Measurements from ENCODE around the gene OLFML1.

Gene OLFML1

DNA sequence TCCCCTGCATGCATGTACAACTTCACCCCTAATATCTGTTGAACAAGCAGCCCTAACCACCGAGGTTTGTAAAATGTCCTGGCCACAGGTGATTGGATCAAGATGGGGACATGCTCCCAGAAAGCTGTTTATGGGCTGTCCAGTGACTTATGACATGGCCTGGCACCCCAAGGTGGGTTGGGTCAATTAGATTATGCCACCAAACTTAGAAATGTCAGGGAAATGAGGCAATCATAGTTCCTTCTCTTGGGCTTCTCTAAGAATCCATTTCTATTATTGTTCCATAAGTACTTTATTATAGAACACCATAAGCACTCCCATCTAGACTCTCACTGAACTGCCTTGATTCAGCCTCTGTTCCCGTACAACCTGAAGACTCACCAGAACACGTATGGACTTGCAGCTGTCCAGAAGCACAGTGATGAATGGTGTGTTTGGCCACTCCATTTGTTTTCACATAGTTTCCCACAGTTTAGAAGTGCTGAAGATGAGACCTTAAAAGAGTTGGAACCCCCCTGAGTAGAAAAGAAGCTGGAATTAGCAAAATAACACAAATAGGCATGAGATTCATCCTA is 45.5 kb upstream of the OLFML1 start:
- no peak for TF ChIP-seq ZFP30 (CRISPR knock-in tag; IDR thresholded peaks at IDR 0.05)
- TF ChIP-seq POU6F1 (CRISPR knock-in tag; IDR thresholded peaks at IDR 0.05; ENCODE audit: borderline replicate concordance, low read depth): no peak
- no peak for TF ChIP-seq ESRRG (CRISPR knock-in tag; IDR thresholded peaks at IDR 0.05)
- TF ChIP-seq TOX (CRISPR knock-in tag; IDR thresholded peaks at IDR 0.05; ENCODE audit: borderline replicate concordance): no peak
- no peak for TF ChIP-seq CREB5 (CRISPR knock-in tag; IDR thresholded peaks at IDR 0.05; ENCODE audit: low read depth)
- no peak for TF ChIP-seq CSDC2 (CRISPR knock-in tag; IDR thresholded peaks at IDR 0.05)
- TF ChIP-seq ZNF8 (CRISPR knock-in tag; IDR thresholded peaks at IDR 0.05): no peak
- no peak for TF ChIP-seq ZNF565 (CRISPR knock-in tag; conservative IDR thresholded peaks at IDR 0.05; ENCODE audit: low read depth)
- no peak for TF ChIP-seq OSR1 (CRISPR knock-in tag; IDR thresholded peaks at IDR 0.05)
- TF ChIP-seq ARNTL (CRISPR knock-in tag; IDR thresholded peaks at IDR 0.05; ENCODE audit: borderline replicate concordance, low read depth): no peak
- no peak for TF ChIP-seq ZFP3 (CRISPR knock-in tag; IDR thresholded peaks at IDR 0.05)
- TF ChIP-seq TCF4 (CRISPR knock-in tag; IDR thresholded peaks at IDR 0.05; ENCODE audit: borderline replicate concordance): no peak
- no peak for TF ChIP-seq ZNF70 (CRISPR knock-in tag; IDR thresholded peaks at IDR 0.05)
- TF ChIP-seq BACH2 (CRISPR knock-in tag; IDR thresholded peaks at IDR 0.05; ENCODE audit: borderline replicate concordance): no peak
- ATAC-seq: no peak

DNA sequence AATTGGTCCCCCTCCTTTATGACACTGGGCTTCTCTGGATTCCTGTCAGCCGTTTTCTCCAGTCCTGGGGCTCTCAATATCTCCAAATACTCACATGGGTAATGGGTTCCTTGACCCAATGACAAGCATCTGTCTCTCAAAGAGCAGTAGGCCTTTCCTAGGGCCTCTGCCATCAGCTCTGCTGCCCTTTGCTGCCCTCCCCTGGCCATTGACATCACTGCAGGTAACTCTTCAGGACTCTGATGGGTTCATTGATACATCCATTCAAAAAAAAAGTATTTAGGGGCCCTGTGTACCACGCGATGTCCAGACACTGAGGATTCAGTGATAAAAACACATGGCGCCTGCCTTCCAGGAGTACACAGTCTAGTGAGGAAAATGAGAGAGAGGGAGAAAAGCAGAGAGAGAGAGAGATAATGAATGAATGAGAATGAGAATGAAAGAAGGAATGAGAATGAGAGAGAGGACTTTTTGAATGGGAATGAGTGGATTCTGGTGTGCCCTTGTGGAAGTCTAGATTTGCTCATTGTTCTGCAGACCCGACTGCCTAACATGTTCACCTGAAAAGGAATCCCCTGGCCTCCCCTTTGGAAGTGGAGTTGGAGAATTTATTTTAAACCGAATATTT is 42.6 kb upstream of the OLFML1 start:
- TF ChIP-seq RARB (CRISPR knock-in tag; IDR thresholded peaks at IDR 0.05) (no peak), ZC3H10 (CRISPR knock-in tag; IDR thresholded peaks at IDR 0.05) (no peak), SNAI2 (CRISPR knock-in tag; IDR thresholded peaks at IDR 0.05) (no peak), ZNF565 (CRISPR knock-in tag; conservative IDR thresholded peaks at IDR 0.05; ENCODE audit: low read depth) (no peak), TCF4 (CRISPR knock-in tag; IDR thresholded peaks at IDR 0.05; ENCODE audit: borderline replicate concordance) (no peak), ISL1 (CRISPR knock-in tag; IDR thresholded peaks at IDR 0.05) (no peak), ESRRG (CRISPR knock-in tag; IDR thresholded peaks at IDR 0.05) (no peak), OSR1 (CRISPR knock-in tag; IDR thresholded peaks at IDR 0.05) (no peak)
- peak; percentile 97 for ATAC-seq

DNA sequence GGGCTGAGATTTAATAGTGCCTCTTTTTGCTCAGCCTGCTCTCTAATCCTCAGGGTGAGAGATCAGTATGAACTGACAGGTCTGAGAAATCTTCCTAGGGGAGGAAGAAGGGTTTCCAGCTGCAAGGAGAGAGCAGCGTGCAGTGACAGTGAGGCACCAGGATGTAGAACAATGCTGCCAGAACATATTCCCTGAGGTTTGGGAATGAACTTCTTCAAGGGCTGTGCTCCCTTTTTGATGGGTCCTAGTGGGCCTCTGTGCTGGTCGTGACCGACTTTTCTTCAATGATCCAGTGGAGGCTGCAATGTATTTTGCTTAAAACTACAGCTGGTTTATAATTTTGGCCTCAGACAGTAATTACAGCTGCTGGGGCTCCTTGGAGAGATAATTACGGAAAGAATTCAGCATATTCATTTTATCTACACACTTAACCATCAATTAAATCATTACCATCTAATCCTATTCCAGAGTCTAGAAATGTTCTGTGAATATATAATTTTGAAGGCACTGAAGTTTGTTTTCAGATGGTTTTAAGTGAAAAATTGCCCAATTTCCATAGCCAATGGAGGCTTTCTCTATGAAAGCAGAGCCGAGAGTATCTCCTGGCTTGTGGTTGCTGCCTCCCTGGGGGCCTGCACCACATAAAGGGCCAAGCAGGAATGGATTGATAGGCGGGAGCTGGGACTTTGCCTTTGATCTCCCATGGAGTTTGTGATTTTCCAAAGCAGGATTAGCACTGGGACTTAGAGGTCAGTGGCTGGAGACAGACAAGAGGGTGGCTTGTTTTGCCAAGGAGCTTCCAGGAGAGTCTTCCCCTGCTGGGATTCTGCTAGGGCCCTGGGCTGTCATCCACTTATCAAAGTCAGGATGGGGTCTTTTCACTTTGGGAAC is 41.0 kb upstream of the OLFML1 start:
- no peak for ATAC-seq
- no peak for TF ChIP-seq OSR1 (CRISPR knock-in tag; IDR thresholded peaks at IDR 0.05)
- TF ChIP-seq ZNF565 (CRISPR knock-in tag; conservative IDR thresholded peaks at IDR 0.05; ENCODE audit: low read depth): no peak
- no peak for TF ChIP-seq ZNF70 (CRISPR knock-in tag; IDR thresholded peaks at IDR 0.05)
- no peak for TF ChIP-seq POU6F1 (CRISPR knock-in tag; IDR thresholded peaks at IDR 0.05; ENCODE audit: borderline replicate concordance, low read depth)
- no peak for TF ChIP-seq ISL1 (CRISPR knock-in tag; IDR thresholded peaks at IDR 0.05)
- TF ChIP-seq TCF4 (CRISPR knock-in tag; IDR thresholded peaks at IDR 0.05; ENCODE audit: borderline replicate concordance): no peak
- TF ChIP-seq, protein P1, sequence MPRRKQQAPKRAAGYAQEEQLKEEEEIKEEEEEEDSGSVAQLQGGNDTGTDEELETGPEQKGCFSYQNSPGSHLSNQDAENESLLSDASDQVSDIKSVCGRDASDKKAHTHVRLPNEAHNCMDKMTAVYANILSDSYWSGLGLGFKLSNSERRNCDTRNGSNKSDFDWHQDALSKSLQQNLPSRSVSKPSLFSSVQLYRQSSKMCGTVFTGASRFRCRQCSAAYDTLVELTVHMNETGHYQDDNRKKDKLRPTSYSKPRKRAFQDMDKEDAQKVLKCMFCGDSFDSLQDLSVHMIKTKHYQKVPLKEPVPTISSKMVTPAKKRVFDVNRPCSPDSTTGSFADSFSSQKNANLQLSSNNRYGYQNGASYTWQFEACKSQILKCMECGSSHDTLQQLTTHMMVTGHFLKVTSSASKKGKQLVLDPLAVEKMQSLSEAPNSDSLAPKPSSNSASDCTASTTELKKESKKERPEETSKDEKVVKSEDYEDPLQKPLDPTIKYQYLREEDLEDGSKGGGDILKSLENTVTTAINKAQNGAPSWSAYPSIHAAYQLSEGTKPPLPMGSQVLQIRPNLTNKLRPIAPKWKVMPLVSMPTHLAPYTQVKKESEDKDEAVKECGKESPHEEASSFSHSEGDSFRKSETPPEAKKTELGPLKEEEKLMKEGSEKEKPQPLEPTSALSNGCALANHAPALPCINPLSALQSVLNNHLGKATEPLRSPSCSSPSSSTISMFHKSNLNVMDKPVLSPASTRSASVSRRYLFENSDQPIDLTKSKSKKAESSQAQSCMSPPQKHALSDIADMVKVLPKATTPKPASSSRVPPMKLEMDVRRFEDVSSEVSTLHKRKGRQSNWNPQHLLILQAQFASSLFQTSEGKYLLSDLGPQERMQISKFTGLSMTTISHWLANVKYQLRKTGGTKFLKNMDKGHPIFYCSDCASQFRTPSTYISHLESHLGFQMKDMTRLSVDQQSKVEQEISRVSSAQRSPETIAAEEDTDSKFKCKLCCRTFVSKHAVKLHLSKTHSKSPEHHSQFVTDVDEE (CRISPR knock-in tag; IDR thresholded peaks at IDR 0.05): no peak
- TF ChIP-seq ZNF8 (CRISPR knock-in tag; IDR thresholded peaks at IDR 0.05): no peak
- no peak for TF ChIP-seq ESRRG (CRISPR knock-in tag; IDR thresholded peaks at IDR 0.05)

Measured in SK-N-SH treated with all-trans-retinoic acid at 6 μM for 48 hours (cell line).